Effector CD8-positive, alpha-beta T cell (primary cell): Measurements from ENCODE around the gene SERINC3.

Source experiments
- DNase-seq: peaks from one replicate; lab custom pipeline; 2025; lab: John Stamatoyannopoulos, UW

The SERINC3 gene

DNA sequence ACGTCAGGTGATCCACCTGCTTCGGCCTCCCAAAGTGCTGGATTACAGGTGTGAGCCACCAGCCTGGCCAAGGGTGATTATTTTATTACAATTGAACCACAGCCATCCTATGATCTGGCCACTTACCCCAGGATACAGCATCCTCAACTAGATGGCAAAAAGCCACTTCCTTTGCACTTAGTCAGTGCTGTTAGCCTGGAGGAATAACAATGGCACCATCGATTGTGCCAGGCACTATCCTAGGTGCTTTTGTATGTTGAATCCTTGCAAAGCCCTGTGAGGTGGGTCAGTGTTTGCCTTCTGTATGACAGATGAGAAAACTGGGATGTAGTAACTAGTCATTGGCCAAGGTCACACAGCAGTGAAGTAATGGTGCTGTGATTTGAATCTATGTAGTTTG, 57.4 kb downstream of the SERINC3 start:
- no peak for DNase-seq

DNA sequence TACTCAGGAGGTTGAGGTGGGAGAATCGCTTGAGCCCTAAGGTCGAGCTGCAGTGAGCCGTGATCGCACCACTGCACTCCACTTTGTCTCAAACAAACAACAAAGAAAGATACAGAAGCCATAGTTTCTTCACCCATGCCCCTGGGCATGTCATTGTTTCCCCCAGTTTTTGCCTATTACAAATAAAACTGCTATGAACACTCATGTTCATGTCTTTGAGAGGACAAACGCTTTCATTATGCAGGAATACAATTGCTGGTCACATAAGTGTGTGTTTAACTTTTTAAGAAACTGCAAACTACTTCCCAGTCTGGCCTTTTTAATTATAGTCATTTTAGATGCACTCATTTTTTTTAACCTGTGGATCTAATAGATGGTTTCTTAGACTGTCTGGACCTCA, 58.4 kb downstream of the SERINC3 start:
- no peak for DNase-seq

DNA sequence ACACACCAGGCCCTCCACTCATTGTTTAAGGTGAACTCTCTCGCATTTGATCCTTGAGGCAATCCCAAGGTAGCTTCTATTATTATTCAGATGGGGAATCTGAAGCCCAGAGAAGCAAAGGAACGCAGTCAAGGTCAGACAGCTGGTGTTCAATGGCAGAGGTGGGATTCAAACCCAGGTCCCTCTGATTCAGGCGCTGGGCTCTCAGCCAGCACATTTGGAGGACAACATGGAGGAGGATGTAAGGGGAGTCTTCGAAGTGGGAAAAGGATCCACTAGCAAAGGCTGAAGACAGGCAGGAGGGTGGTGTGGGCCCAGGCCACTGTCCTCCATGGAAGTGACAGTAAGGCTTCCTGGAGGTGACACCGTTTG, 60.1 kb downstream of the SERINC3 start:
- DNase-seq: no peak

DNA sequence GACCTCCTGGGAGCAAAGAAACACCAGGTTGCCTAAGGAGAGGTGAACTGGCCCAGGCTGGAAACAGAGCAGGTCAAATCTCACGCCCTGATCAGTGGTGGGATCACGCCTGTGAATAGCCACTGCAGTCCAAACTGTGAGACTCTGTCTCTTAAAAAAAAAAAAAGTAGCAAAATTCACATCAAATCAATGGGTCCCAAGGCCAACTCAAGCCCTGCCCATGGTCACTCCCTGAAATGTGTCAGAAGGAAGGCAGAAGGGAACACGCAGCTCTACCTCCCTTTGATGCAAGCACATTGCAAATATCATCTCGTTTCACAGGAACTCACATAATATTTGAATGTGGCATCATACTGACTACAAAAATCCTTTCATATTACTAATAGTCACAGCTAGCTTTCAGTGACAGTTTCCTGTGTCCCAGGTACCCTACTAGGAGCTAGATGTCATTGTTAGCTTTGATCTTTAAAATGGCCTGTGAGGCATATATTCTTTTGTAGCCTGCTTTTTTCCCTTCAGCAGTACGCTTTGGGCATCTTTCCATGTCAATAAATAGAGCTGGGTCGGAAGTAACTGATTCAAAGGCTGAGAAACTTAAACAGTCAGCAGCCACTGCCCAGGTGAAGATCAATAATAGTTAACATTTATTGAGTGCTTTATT, 60.6 kb downstream of the SERINC3 start:
- DNase-seq: no peak

DNA sequence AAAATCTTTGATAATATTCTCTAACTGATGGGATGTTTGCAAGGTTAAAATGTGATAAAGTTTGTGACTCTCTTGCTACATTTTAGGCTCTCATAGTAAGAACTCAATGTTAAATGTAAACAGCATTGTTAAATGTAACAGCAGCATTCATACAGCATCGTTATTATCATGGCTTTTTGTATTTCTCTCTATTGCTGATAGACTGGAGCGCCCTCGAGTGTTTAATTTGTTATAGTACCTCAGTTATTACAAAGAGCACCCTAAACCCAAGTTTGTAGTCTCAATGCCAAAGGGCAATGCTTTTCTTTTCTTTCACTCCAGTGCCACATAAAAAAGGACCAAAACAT, 61.1 kb downstream of the SERINC3 start:
- no peak for DNase-seq

DNA sequence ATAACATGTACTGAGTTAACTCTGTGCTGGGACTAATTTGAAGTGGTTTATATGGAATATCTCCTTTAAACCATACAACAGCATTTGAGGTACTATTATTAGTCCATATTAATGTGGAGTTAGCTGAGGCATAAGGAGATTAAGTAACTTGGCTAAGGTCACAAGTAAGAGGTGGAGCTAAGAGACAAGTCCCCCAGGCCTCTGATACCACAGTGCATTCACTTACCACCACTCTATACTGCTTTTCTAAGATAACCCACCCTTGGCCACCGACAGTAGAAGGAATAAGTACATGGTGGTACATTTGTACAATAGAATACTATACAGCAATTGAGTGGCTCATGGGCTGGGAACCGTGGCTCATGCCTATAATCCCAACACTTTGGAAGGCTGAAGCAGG, 62.6 kb downstream of the SERINC3 start:
- no peak for DNase-seq

DNA sequence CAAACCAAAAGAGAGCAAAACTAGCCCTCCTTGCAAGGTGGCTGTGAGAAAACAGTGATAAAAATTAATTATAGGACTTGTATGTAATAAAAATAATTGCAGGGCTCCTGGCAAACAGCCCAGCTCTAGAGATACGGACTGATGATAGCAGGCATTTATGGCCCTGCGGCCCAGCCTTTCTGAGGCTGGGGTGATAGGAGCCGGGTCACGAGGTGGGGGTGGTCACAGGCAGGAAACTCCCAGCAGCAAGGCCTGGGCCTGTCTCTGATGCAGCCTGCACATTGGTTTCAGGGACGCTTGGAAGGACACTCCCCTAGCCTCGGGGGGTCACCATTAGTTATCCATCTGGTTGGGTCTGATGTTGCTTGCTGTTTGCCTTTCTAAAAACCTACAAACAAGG, 64.9 kb downstream of the SERINC3 start:
- no peak for DNase-seq

DNA sequence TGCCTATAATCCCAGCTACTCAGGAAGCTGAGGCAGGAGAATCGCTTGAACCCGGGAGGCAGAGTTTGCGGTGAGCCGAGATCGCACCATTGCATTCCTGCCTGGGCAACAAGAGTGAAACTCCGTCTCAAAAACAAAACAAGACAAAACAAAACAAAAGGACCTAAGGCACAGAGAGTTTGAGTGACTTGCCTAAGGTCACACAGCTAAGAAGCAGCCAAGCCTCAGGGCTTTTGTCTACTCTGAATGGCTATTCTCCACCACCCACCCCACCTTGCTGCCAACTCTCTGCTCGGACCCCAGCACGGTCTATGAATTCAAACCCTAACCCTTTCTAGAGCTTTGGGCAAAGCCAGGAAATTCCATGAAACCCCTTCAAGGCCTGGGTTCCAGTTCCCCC, 65.3 kb downstream of the SERINC3 start:
- no peak for DNase-seq

DNA sequence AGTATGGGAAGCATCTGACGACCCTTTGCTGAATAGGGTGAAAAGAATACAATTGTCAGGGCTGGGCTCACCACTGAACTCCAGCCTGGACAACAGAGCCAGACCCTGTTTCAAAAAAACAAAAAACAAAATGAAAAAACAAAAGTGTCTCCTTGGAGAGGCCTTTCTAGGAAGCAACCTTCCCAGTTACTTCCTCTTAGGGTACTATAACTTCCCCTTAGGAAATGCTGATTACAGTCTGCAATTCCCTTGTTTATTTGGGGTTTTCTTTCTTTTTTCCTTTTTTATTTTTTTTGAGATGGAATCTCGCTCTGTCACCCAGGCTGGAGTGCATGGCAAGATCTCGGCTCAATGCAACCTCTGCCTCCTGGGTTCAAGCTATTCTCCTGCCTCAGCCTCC, 66.7 kb downstream of the SERINC3 start:
- no peak for DNase-seq

DNA sequence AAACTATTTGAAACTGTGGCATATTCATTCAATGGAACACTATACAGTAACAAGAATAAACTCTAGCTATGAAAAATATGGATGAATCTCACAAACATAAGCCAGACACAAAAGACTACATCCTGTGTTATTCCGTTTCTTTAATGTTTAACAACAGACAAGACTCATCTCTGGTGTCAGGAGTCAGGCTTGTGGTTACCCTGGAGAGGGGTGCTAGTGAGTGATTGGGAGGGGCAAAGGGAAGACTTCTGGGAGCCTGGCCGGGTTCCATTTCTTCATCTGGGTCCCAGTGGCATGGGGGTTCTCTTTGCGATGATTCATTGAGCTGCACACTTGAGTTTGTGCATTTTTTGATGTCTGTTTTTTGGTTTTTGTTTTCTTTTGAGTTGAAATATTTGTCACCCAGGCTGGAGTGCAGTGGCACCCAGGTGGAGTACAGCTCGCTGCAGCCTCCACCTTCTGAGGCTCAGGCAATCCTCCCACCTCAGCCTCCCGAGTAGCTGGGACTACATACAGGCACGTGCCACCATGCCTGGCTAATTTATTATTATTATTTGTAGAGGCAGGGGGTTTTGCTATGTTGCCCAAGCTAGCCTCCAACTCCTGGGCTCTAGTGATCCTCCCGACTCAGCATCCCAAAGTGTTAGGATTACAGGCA, 67.4 kb downstream of the SERINC3 start:
- no peak for DNase-seq

DNA sequence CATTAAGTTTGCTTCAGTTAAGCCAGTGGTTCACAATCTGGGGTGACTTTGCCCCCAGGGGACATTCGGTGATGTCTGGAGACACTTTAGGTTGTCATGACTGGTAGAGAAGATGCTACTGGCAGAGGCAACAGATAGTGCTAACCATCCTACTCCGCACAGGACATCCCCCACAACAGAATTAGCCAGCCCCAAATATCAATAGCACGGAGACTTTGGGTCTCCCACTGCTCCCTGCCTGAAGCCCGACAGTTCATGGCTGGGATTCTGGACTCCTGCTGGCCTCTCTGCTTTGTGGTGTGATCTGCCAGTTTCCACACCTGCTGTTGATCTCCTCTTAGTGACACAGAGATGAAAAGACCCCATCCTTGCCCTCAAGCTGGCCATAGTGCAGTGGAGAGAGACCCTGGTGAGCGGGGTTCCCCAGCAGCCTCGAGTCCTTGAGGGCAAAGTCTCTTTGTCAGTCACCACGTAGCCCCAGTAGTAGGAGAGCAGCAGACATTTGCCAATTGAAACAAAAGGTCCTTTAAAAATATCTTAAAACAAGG, 70.9 kb downstream of the SERINC3 start:
- DNase-seq: no peak

DNA sequence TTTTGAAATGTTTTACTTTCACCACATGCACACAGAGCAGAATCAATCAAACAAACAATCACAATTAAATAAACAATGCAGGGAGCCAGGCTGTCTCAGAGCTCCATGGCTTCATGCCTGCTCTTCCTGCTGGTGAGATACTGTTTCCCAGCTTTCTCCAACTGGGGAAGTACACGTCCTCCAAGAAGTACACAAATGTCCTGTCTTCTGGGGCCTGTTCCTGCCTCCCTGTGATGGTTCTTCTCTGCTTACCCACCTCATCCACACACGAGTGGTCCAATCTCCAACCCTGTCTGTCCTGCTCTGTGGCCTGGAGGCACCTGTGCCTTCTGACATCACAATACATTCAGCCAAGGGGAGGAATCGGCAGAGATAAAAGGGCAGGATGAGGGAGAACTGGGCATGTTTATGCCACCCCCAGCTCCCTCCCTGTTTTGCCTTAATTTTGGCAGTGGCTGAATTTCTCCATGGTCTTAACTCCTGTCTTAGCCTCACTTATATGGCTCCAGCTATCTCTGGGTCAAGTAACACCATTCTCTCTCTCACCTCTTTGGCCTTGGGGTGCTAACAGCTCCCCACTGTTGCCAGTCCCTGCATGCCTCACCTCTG, 71.5 kb downstream of the SERINC3 start:
- DNase-seq: no peak

DNA sequence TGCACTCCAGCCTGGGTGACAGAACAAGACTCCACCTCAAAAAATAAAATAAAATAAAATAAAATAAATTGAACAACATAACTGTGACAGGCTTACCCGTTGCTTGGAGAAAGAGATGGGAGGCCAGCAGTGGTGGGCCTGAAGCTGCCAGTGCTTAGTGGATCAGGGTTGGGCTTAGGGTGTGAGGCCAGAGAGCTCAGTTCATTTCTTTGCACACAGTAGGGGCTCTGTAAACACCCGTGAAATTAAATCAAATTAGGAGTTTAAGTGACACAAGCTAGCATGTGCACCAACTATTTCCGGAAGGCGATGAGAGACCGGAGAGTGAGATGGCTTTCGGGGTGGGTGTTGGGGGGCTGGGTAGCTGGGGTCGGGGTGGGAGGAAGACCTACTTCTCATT, 72.0 kb downstream of the SERINC3 start:
- DNase-seq: no peak

DNA sequence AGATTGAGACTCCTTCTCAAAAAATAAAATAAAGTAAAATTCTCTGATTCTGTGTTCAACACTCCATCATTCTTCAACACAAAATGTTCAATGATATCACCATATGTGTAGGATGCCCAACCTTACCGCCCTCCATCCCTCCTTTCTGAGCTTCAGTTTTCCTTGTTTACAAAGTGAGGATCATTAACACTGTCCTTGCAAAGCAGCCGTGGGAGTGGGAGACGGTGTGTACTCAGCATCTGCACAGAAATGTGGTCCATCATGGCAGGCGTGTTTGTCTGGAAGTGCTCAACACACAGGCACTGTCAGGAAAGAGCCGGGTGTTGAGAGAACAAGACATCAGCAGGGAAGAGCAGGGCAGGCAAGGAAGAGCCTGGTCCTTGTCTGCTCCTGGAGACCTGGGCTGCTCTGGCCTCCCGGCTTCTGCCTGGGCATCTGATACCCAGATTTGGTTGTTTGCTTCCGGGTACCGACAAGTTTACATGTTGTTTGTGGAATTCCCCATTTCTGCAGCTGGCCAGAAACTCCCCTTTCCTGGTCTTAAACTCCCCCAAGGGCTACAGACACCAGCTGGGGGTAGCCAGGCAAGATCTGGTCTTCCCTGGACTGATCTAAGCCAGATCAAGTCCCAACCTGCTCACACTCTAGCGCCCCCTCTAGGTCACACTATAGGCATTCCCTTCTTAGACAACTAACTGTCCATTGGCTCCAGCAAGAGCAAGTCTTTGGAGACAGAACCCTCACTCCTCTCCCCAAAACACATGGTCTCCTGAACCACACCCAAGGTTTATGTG, 72.9 kb downstream of the SERINC3 start:
- DNase-seq: no peak

DNA sequence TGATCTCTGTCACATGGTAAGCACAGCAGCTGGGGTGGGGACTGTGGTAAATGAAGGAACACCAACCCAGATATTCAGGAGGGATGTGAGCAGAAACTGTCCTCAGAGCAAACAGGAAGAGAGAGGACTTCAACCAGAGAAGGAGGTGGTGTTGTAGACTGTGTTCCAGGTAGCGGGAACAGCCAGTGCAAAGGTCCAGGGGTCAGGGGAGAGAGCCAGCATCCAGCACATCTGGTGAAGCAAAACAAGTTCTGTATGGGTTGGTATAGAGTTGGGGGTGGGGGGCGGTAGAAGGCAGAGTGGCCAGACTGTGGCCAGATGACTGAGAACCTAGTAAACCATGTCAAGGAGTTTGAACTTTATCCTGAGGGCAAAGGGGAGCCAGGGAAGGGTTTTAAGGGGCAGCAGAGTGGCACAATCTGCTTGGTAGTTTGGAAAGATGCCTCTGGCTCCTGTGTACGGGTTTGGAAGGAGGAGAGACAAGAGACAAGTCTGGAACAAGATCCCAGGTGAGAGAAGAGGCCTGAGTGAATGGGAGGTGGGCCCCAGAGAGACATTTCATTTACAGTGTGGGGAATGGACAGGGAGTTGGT, 73.9 kb downstream of the SERINC3 start:
- DNase-seq: no peak
